GM19455 (cell line): ENCODE measurements around the gene UNC45A.
"Not testable (repeated sequence)": the region's sequence is repeated elsewhere in the genome, so short reads cannot be mapped to it uniquely, and the experiment has no call there.

Experiments used
- ATAC-seq: cut with Tn5 transposase; IDR thresholded peaks from one replicate; pipeline ENCODE4 v1.9.1; 2021; ENCODE audit not compliant: unreplicated experiment

Gene UNC45A, protein sequence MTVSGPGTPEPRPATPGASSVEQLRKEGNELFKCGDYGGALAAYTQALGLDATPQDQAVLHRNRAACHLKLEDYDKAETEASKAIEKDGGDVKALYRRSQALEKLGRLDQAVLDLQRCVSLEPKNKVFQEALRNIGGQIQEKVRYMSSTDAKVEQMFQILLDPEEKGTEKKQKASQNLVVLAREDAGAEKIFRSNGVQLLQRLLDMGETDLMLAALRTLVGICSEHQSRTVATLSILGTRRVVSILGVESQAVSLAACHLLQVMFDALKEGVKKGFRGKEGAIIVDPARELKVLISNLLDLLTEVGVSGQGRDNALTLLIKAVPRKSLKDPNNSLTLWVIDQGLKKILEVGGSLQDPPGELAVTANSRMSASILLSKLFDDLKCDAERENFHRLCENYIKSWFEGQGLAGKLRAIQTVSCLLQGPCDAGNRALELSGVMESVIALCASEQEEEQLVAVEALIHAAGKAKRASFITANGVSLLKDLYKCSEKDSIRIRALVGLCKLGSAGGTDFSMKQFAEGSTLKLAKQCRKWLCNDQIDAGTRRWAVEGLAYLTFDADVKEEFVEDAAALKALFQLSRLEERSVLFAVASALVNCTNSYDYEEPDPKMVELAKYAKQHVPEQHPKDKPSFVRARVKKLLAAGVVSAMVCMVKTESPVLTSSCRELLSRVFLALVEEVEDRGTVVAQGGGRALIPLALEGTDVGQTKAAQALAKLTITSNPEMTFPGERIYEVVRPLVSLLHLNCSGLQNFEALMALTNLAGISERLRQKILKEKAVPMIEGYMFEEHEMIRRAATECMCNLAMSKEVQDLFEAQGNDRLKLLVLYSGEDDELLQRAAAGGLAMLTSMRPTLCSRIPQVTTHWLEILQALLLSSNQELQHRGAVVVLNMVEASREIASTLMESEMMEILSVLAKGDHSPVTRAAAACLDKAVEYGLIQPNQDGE

DNA sequence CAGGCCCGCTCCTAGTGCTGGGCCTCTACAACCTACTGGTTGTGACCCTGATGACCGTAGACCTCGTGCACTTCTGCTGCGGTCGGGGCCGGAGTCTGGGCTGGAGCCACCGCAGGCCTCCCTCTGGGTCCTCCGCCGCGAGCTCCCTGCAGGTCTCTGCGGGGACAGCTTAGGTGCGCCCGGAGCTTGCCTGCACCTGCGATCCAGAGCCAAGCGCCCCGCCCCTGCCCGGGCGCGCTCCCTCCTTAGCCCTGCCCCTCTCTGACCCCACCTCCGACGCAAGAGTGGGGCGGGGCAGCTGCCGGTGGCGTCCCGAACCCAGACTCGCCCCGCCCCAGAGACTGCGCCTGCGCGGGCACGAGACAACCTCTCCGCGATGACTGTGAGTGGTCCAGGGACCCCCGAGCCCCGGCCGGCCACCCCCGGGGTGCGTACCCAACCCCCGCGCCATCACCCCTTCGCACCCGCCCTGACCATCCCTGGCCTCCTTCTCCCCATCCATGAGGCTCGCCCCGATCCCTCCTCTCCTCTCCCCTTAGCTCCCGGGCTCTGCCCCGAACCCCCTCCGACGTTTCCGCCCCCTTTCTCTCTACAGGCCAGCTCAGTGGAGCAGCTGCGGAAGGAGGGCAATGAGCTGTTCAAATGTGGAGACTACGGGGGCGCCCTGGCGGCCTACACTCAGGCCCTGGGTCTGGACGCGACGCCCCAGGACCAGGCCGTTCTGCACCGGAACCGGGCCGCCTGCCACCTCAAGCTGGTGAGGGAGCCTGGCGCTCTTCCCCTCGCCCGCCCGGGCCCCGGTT is at the start of gene UNC45A:
Gene UNC45A (plus strand): TSS at position 337 of the 803 bp plus-strand sequence. CDS start 40 bp downstream, at position 377.
- peak; percentile 65 for ATAC-seq

DNA sequence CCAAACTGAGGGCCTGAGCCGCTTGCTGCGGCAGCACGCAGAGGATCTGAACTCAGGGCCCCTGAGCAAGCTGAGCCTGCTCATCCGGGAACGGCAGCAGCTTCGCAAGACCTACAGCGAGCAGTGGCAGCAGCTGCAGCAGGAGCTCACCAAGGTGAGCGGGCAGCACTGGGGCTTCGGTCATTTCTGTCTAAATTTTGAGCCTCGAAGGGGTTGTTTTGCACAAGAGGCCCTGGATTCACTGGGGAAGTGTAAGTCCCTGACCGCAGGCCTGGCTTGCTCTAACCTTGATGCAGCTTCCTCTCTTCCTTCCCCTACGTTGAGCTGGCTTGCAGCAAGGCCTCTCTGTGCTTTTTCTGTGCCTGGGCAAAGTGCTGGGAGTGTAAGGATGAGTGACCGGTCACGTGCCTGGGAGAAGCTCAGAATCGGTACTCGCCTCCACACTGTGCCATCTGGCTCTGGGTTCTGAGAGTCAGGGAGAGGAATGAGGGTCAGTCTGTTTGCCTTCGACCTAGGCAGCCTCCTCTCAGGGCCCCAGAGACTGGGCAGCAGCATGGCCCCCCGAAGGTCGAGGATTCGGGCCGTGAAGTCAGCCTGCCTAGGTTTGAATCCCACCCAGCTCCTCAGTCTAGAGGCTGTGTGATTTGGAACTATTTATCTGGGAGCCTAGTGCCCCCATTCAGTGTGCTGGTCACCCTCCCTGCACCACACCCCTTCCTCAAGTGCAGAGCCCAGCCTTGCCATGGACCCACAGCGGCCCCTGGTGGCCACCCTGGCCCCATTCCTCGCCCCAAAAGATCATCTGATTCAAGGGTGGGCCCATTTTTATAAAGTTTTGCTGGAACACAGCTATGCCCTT is 49.4 kb upstream of the UNC45A start:
- ATAC-seq = no peak

DNA sequence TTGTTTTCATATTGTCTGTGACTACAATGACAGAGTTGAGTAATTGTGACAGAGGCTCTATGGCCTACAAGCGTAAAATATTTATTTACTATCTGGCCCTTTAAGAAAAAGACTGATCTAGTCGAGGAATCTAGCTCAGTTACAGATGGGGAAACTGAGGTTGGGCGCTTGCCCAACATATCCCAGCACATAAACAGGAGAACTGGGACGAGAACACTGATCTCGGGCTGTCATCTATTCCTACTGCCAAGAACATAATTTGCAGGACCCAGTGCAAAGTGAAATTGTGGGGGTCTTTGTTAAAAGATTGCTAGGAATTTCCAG is 48.8 kb upstream of the UNC45A start:
- ATAC-seq = no peak

DNA sequence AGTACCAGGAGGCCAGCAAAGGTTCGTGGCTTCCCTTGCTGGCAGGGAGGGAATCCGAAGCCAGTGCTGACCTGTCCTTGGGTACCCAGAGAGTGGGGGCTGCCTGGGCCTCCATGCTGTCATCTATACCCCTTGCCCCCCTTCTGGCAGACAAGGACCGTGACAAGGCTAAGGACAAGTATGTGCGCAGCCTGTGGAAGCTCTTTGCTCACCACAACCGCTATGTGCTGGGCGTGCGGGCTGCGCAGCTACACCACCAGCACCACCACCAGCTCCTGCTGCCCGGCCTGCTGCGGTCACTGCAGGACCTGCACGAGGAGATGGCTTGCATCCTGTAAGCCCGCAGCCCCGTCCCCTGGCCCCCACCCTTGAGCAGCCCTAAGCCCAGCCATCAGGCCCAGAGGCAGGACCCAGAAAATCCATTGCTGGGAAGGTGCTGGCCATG is 48.0 kb upstream of the UNC45A start:
- ATAC-seq = no peak

DNA sequence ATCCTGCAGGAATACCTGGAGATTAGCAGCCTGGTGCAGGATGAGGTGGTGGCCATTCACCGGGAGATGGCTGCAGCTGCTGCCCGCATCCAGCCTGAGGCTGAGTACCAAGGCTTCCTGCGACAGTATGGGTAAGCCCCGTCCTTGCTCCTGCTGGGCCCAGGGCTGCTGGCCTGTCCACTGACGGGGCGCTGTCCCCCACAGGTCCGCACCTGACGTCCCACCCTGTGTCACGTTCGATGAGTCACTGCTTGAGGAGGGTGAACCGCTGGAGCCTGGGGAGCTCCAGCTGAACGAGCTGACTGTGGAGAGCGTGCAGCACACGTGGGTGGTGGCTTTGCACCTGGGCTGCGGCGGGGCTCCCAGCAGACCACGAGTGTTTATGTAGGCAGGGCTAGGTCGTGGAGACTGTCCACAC is 45.8 kb upstream of the UNC45A start:
- no peak for ATAC-seq

DNA sequence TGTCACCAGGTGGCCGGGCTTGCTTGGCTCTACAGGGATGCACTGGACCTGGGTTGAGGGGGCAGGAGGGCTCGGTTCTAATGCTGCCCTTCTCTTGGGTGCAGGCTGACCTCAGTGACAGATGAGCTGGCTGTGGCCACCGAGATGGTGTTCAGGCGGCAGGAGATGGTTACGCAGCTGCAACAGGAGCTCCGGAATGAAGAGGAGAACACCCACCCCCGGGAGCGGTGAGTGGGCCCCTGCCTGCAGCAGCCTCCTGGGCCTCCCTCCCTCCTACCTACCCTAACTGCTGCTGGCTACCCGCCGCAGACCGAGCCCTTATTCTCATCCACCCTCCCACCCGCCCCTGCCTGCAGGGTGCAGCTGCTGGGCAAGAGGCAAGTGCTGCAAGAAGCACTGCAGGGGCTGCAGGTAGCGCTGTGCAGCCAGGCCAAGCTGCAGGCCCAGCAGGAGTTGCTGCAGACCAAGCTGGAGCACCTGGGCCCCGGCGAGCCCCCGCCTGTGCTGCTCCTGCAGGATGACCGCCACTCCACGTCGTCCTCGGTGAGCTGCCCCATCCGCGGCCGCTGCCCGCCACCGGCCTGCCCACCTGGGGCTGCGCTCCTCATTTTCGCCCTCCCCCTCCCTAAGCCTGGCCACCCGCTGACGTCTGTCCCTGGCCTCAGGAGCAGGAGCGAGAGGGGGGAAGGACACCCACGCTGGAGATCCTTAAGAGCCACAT is 45.2 kb upstream of the UNC45A start:
- ATAC-seq = no peak

DNA sequence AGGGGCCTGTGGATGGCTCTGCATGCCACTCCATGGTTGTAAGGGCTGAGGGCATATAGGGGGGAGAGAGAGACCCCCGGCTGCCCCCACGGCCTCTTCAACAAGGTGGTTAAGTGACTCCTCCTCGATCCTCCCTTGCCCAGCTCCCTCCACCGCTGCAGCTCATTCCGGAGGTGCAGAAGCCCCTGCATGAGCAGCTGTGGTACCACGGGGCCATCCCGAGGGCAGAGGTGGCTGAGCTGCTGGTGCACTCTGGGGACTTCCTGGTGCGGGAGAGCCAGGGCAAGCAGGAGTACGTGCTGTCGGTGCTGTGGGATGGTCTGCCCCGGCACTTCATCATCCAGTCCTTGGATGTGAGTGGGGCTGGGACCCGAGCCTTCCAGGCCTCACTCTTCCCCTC is 44.2 kb upstream of the UNC45A start:
- no peak for ATAC-seq

DNA sequence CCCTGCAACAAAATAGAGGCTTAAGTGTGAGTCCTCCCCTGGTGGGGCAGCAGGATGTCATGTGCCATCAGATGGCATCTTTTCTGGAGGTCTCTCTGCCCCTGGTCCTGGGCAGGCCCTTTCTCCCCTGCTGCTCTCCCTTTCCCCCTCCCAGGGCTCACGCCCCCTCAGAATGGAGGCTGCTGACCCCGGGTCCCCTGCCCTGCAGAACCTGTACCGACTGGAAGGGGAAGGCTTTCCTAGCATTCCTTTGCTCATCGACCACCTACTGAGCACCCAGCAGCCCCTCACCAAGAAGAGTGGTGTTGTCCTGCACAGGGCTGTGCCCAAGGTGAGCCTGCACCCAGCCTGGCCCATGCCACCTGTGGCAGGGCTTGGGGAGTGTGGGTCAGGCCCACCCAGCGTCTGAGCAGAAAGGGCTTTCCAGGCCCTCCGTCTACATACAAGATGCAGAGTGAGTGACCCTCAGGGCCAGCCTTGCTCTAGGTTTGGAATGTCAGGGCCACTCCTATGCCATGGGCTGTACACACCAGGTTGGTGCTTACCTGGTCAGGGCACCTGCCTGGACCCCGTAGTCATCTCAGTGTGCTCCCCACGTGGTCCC is 43.6 kb upstream of the UNC45A start:
- ATAC-seq = no peak

- no peak for ATAC-seq
These were observed 43.1 kb upstream of the UNC45A start for GRCh38 chr15:90892023-90892422.

GRCh38 chr15:90892498-90893174 is 42.4 kb upstream of the UNC45A start:
- no peak for ATAC-seq

DNA sequence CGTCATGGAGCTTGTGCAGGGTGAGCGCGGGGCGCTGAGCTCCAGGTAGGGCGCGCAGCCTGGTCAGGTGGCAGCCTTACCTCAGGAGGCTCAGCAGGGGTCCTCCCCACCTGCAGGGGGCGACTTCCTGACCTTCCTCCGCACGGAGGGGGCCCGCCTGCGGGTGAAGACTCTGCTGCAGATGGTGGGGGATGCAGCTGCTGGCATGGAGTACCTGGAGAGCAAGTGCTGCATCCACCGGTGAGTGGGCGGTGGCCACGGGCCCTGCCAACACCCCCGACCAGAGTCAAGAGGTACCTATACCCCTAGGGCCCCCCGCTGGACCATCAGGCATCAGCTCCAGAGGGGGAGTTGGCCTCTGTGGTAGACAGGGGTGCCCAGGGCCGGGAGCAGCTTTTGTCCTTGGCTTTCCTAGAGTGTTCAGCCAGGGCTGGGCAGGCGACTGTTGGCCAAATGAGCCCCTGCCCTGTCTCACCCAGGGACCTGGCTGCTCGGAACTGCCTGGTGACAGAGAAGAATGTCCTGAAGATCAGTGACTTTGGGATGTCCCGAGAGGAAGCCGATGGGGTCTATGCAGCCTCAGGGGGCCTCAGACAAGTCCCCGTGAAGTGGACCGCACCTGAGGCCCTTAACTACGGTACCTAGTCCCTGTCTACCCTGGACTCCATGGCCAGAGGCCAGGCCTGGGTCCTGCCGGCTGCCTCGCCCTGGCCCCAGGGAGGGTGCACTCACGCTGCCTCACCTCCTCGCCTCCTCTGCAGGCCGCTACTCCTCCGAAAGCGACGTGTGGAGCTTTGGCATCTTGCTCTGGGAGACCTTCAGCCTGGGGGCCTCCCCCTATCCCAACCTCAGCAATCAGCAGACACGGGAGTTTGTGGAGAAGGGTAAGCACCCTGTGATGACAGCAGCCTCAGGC is 41.7 kb upstream of the UNC45A start:
- ATAC-seq = no peak

GRCh38 chr15:90895571-90896117 is 39.4 kb upstream of the UNC45A start:
- ATAC-seq = no peak

DNA sequence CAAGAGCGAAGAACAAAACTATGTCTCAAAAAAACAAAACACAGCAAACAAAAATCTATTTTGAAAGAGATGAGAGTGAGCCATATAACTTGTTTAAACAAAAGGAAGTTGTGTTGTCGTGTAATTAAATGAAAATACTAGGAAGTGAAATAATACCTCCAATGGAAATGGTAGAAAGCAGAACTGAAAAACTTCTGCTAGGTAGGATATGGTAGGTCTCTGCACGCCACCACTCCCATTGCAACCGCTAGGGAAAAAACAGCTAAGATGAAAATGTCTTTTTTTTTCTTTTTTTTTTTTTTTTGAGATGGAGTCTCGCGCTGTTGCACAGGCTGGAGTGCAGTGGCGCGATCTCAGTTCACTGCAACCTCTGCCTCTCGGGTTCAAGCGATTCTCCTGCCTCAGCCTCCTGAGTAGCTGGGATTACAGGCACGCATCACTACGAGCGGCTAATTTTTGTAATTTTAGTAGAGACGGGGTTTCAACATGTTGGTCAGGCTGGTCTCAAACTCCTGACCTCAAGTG is 37.9 kb upstream of the UNC45A start:
- not testable (repeated sequence) for ATAC-seq

DNA sequence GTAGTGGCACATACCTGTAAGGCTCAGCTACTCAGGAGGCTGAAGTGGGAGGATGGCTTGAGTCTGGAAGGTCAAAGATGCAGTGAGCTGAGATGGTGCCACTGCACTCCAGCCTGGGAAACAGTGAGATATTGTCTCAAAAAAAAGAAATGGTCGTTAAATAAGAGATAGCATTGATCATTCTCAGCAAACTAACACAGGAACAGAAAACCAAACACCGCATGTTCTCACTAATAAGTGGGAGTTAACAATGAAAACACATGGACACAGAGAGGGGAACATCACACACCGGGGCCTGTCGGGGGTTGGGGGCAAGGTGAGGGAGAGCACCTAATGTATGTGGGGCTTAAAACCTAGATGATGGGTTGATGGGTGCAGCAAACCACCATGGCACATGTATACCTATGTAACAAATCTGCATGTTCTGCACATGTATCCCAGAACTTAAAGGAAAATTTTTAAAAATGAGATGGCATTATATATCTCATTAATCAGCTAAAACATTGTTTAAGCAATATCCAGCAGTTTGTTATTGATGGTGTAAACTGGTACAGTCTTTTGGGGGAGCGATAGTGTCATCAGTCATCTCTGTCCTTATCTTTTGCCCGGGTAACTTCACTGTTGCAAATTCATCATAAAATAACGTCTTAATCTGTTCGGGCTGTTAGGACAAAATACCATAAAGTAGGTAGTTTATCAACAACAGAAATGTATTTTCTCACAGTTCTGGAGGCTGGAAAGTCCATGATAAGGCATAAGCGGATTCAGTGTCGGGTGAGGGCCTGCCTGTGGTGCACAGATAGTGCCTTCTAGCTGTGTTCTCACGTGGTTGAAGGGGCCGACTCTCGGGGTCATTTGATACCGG is 33.7 kb upstream of the UNC45A start:
- ATAC-seq = no peak

- peak; percentile 75 for ATAC-seq
These were observed 32.8 kb upstream of the UNC45A start for GRCh38 chr15:90902040-90902839.
